K562 (cell line): ENCODE measurements around the gene PIK3CG. TPM values are rescaled to one million over a fixed set of nuclear protein-coding genes. Genes with fewer than 3 reads are reported as not detected.

Experiments
- FOXJ2 ChIP-seq: fragments of 200-800 bp; sonication (Bioruptor generic); IDR thresholded peaks from 2 replicates; pipeline ENCODE4 v1.6.1; 2016; ENCODE audit warnings: missing genetic modification characterization, missing compliant biosample characterization
- MIER1 ChIP-seq: fragments of 450-650 bp; IDR thresholded peaks from 2 replicates; pipeline ENCODE4 v1.6.1; 2016; ENCODE audit warnings: antibody characterized with exemption, mild to moderate bottlenecking, low read depth
- NFIX ChIP-seq: fragments of 250-450 bp; sonication (Bioruptor Pico); IDR thresholded peaks from 2 replicates; pipeline ENCODE4 v1.4.0; 2020; ENCODE audit warnings: low read depth, mild to moderate bottlenecking, moderate library complexity
- ZKSCAN3 ChIP-seq: fragments of 250-450 bp; sonication (Bioruptor Pico); IDR thresholded peaks from 2 replicates; pipeline ENCODE4 v1.4.0; 2020
- ZNF140 ChIP-seq: fragments of 250-450 bp; sonication (Bioruptor Pico); IDR thresholded peaks from 2 replicates; pipeline ENCODE4 v1.8.0; 2021; ENCODE audit warnings: moderate library complexity, mild to moderate bottlenecking, inconsistent platforms
- polyA plus RNA-seq, 8 experiments: library from polyadenylated mRNA; depleted of rRNA in 4 of 8; stranded (reverse) in 5 of 8; unstranded in 3 of 8; fragments of >200 nt; fragmentation: Nextera tagmentation in 2 of 8; fragmentation: Illumina TruSeq in 1 of 8; extraction: Ambion mirVana in 2 of 8; extraction: Trizol in 1 of 8; gene quantifications; 2 replicates each; pipeline versions ENCODE4 v1.2.1 to v1.2.3, GENCODE V29; 2011 to 2014; ENCODE audit warnings: inconsistent platforms in 1 of 8, missing spikeins in 1 of 8
- total RNA-seq, 7 experiments: library from RNA; depleted of rRNA in 6 of 7; stranded (reverse); fragments of >200 nt in 6 of 7; fragmentation: Illumina TruSeq in 2 of 7; extraction: Trizol in 2 of 7; gene quantifications; 2 replicates each; pipeline versions ENCODE4 v1.2.1 to v1.2.3, GENCODE V29; 2011 to 2021; ENCODE audit warnings: low replicate concordance in 1 of 7
- TF ChIP-seq, protein P1 (sequence below): sonication (generic); formaldehyde crosslinking; IDR thresholded peaks from 2 replicates; pipeline ENCODE4 v1.8.0; 2023; ENCODE audit warnings: mild to moderate bottlenecking, missing genetic modification reagents
- TF ChIP-seq, protein P2 (sequence below): fragments of 450-650 bp; formaldehyde crosslinking; conservative IDR thresholded peaks from 2 replicates; pipeline ENCODE4 v1.4.0; 2022; ENCODE audit warnings: mild to moderate bottlenecking, missing genetic modification characterization
- TF ChIP-seq, protein P3 (sequence below): fragments of 250-450 bp; sonication (Bioruptor Pico); IDR thresholded peaks from 2 replicates; pipeline ENCODE4 v1.5.0; 2021; ENCODE audit warnings: mild to moderate bottlenecking, moderate library complexity

Gene PIK3CG
- total and polyA plus RNA-seq, 9 of the 15 experiments (the other 6 are each of a cell fraction or from before 2014, with no cell fraction given): 5.3 to 42.5 (median 29.0) TPM

DNA sequence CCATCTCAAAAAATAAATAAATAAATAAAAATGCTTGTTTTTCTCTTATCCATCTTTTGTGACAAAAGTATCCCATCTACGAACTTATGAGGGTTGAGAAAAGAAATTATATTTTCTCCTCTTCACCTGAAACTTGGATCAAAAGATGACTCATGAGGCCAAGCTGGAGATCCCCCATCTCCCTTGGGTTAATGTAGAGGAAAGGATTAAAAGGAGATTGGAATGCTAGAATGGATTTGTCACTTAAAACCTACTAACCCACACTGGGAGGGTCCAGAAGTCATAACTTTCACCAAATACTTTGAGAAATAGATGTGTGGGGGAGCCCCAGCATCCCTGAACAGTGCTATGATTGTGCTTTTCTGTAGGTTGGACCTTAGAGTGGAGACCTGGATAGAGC, 46.3 kb upstream of the PIK3CG start (continued):
- TF ChIP-seq NFIX (no peak), MIER1 (no peak), ZNF140 (no peak), ZKSCAN3 (no peak), FOXJ2 (no peak)
- TF ChIP-seq, protein P1, sequence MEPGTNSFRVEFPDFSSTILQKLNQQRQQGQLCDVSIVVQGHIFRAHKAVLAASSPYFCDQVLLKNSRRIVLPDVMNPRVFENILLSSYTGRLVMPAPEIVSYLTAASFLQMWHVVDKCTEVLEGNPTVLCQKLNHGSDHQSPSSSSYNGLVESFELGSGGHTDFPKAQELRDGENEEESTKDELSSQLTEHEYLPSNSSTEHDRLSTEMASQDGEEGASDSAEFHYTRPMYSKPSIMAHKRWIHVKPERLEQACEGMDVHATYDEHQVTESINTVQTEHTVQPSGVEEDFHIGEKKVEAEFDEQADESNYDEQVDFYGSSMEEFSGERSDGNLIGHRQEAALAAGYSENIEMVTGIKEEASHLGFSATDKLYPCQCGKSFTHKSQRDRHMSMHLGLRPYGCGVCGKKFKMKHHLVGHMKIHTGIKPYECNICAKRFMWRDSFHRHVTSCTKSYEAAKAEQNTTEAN: no peak
- TF ChIP-seq, protein P2, sequence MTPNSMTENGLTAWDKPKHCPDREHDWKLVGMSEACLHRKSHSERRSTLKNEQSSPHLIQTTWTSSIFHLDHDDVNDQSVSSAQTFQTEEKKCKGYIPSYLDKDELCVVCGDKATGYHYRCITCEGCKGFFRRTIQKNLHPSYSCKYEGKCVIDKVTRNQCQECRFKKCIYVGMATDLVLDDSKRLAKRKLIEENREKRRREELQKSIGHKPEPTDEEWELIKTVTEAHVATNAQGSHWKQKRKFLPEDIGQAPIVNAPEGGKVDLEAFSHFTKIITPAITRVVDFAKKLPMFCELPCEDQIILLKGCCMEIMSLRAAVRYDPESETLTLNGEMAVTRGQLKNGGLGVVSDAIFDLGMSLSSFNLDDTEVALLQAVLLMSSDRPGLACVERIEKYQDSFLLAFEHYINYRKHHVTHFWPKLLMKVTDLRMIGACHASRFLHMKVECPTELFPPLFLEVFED (CRISPR knock-in tag): no peak
- TF ChIP-seq, protein P3, sequence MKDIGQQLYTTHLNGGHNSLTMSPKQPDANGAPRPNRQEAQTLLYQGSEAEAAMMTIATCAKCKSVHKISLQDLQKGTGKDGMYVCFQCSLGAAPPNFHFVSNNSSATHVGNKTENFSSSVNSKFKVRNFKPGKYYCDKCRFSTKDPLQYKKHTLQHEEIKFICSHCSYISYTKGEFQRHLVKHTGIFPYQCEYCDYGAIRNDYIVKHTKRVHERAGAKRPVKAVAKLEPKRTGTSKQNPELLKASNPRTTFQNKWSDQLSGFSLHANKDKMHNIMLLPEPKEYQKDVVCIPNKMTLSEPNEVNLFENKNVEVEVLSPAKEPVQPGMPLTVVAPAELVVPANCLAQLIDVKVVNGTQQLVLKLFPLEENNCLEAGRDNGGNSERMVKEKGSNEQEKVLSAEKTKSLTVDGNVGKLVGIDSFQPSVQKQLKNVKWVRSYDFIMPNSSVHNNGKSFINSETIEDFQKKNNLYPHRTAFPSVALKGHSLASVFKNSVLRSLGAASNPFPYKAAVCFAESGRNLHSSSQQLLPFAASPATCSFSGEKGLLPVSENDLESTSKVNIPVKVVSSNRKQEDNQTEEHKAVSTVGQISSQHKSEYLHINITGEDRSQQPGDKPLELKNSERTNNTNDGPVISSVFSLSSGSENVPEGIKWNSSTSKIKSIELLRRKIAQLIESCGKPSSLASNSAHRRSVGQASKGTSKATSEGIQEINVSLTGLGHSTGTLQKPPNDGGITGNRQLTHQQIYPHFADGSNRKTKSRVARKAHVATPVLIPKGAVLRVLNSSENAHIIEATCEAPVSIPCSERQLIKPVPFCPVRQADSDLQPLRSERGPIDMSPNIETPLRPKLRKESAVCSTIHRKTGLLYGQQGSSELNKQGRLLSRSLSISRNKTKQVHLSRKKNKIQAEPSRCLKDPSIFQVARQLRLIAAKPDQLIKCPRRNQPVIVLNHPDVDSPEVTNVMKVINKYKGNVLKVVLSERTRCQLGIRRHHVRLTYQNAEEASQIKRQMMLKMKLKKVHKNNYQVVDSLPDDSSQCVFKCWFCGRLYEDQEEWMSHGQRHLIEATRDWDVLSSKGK: no peak
- TF ChIP-seq, all 486 proteins: peak for 0
